ENCODE measurements around the gene TAGLN2.
"Not testable (repeated sequence)": the region's sequence is repeated elsewhere in the genome, so short reads cannot be mapped to it uniquely, and the experiment has no call there.

The TAGLN2 gene

GRCh38 chr1:159921700-159922504 lies 3.4 kb downstream of the TAGLN2 start:
- DNase-seq (ENCODE audit: low read depth in 2 of 2) = no peak

- no peak for DNase-seq (ENCODE audit: low read depth in 2 of 2)
These were observed 4.1 kb downstream of the TAGLN2 start for GRCh38 chr1:159921251-159921650.

GRCh38 chr1:159920651-159921050 lies 4.7 kb downstream of the TAGLN2 start:
- DNase-seq (ENCODE audit: low read depth in 2 of 2) = no peak

- no peak for DNase-seq (ENCODE audit: low read depth in 2 of 2)
These were observed 5.1 kb downstream of the TAGLN2 start for GRCh38 chr1:159920202-159920601.

- no peak for DNase-seq (ENCODE audit: low read depth in 2 of 2)
These were observed 6.0 kb downstream of the TAGLN2 start for GRCh38 chr1:159919236-159919865.

GRCh38 chr1:159918352-159919200 lies 6.7 kb downstream of the TAGLN2 start:
- DNase-seq (ENCODE audit: low read depth in 2 of 2) = no peak

GRCh38 chr1:159917533-159918351 lies 7.6 kb downstream of the TAGLN2 start:
- DNase-seq (ENCODE audit: low read depth in 2 of 2) = no peak

- peak in 1 of 2 experiments; percentile 60 for DNase-seq (ENCODE audit: low read depth in 2 of 2)
These were observed 8.9 kb downstream of the TAGLN2 start for GRCh38 chr1:159916242-159917051.

- no peak for DNase-seq (ENCODE audit: low read depth in 2 of 2)
These were observed 9.6 kb downstream of the TAGLN2 start for GRCh38 chr1:159915571-159916241.

- DNase-seq (ENCODE audit: low read depth in 2 of 2) = no peak
These were observed 10.9 kb downstream of the TAGLN2 start for GRCh38 chr1:159914252-159915018.

GRCh38 chr1:159913451-159914192 lies 11.7 kb downstream of the TAGLN2 start:
- DNase-seq (ENCODE audit: low read depth in 2 of 2) = no peak

GRCh38 chr1:159911326-159912070 lies 13.8 kb downstream of the TAGLN2 start:
- DNase-seq (ENCODE audit: low read depth in 2 of 2) = no peak

- DNase-seq (ENCODE audit: low read depth in 2 of 2) = no peak
These were observed 17.0 kb downstream of the TAGLN2 start for GRCh38 chr1:159908031-159908940.

GRCh38 chr1:159906960-159907359 lies 18.3 kb downstream of the TAGLN2 start:
- no peak for DNase-seq (ENCODE audit: low read depth in 2 of 2)

- not testable (repeated sequence) for DNase-seq (ENCODE audit: low read depth in 2 of 2)
These were observed 21.3 kb downstream of the TAGLN2 start for GRCh38 chr1:159904036-159904435.

GRCh38 chr1:159902541-159902940 lies 22.8 kb downstream of the TAGLN2 start:
- DNase-seq (ENCODE audit: low read depth in 2 of 2) = no peak

Data from fibroblast of skin of left biceps (primary cell).